Hematopoietic multipotent progenitor cell treated with erythropoietin and hydrocortisone succinate and interleukin-3 and kit ligand, for 6 days (in vitro differentiated cells): ENCODE data around the gene GLYATL1B.
"Not testable (repeated sequence)": the region's sequence is repeated elsewhere in the genome, so short reads cannot be mapped to it uniquely, and the experiment has no call there.

Source experiments
- DNase-seq: peaks from one replicate; pipeline ENCODE4 v3.0.0-alpha.2; 2015

Gene GLYATL1B

DNA sequence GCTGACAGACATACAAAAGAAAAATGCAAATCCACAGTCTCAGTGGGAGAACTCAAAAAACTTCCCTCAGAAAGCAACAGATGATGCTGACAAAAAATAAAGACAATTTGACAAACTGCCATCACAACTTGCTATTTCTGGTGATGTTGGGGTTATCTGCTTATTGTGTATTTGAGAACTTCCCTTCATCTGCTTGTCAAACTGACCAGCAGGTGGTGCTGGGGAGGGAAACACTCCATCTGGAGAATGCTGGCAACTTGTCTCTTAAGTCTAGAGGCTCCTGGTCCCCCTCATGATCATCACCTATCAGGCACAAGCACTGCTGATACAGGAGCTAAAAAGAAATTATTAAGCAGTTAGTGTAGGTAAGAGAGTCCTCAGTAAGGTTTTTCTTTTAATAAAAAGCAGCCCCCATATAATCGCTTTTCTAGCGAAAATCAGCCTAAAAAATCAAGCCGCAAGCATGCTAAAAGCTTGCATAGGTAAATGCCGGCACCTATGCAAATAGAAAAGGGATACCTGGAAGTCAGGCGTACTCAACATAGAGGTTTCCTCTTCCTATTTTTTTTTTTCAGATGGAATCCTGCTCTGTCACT, 11.1 kb downstream of the GLYATL1B start:
- peak; percentile 78 for DNase-seq

- not testable (repeated sequence) for DNase-seq
These were observed 11.8 kb downstream of the GLYATL1B start for GRCh38 chr11:59097938-59098337.

DNA sequence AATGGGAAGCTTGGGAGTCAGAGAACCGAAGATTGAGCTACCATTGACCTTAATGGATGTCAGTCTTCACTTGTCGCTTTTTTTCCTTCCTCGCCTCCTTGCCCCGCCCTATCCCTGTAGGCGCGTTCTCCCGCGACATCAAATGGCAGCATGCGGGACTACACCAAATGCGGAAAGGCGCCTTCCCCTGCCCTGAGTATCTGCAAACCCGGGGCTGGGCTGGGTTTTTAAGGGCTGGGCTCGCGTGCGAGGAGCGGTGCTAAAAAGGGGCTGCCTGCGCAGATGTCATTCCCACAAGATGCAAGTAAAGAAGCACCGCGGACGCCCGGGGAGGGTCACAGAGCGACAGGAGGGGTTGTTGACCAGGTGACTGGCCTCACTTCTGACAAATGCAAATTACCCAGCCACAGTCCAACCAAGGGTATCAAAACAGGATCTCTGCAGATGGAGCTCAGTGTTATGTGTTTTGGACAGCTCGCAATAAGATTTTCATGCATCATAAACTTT, 16.2 kb downstream of the GLYATL1B start:
- peak; percentile 89 for DNase-seq

DNA sequence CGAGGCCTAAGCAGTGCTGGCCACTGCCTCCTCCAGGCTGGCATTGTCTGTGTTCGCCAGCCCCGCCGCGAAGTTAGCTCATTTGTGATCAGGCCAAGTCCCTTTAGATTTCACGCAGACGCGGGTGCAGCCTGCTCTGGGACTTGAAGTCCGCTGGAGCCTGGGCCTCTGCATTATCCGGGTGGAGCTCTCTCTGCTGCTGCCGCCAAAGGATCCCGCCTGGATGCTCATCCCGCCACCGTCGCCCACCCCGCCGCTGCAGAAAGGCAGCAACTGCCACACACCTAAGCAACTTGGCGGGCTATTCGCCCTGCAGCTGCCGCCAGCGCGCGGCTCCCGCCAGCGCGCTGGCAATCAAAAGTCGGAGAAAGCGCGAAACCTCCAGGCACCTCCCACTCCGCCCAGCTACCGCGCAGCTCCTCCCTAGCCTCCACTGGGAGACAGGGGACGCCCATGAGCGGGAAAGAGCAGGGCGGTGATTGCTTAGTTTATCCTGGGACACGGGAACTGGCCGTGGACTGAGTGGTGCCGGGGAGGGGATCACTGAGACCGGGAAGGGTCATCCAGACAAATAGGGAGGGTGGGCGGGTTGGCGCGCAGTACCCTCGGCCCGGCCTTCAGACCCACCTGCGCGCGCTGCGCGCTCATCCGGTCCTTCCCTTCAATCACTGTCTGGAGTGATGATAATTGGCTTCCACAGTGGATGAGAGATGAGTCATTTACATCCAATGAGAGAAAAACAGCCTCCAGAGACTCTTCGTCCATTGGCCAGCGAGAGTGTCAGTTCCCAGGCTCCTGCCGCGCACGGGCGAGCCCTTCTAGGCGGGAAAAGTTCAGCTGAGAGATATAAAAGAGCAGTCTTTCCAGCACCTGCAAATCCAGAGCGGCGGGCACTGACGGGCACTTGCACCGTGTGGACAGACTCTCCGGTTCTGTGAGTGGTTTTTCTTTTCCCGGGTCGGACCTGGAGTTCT, 20.5 kb downstream of the GLYATL1B start, which contains the start of gene FAM111B:
Gene FAM111B, plus strand, starts transcription at position 875 of the 974 bp plus-strand sequence. CDS start 2,389 bp downstream, outside the sequence.
- DNase-seq = peak; percentile 90

GRCh38 chr11:59107721-59108120, 21.6 kb downstream of the GLYATL1B start:
- not testable (repeated sequence) for DNase-seq

GRCh38 chr11:59112494-59112893, 26.4 kb downstream of the GLYATL1B start:
- no peak for DNase-seq

- no peak for DNase-seq
These were observed 28.2 kb downstream of the GLYATL1B start for GRCh38 chr11:59114344-59114743.

GRCh38 chr11:59115553-59115952, 29.4 kb downstream of the GLYATL1B start:
- DNase-seq = no peak

DNA sequence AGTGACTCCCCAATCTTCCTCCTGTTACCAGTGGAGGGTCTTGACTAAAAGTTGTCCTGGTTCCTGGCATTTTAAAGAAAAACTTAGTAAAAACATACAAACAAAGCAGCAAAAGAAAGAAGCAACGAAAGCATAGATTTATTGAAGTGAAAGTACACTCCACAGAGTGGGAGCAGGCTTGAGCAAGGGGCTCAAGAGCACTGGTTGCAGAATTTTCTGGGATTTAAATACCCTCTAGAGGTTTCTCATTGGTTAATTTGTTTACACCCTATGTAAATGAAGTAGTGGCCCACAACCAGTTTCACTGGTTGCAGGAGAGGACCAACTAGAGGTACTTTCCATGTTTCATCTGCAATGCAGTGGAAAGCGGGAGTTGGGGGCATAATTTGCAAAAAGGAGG, 31.7 kb downstream of the GLYATL1B start:
- no peak for DNase-seq

- no peak for DNase-seq
These were observed 33.7 kb downstream of the GLYATL1B start for GRCh38 chr11:59119826-59120225.

DNA sequence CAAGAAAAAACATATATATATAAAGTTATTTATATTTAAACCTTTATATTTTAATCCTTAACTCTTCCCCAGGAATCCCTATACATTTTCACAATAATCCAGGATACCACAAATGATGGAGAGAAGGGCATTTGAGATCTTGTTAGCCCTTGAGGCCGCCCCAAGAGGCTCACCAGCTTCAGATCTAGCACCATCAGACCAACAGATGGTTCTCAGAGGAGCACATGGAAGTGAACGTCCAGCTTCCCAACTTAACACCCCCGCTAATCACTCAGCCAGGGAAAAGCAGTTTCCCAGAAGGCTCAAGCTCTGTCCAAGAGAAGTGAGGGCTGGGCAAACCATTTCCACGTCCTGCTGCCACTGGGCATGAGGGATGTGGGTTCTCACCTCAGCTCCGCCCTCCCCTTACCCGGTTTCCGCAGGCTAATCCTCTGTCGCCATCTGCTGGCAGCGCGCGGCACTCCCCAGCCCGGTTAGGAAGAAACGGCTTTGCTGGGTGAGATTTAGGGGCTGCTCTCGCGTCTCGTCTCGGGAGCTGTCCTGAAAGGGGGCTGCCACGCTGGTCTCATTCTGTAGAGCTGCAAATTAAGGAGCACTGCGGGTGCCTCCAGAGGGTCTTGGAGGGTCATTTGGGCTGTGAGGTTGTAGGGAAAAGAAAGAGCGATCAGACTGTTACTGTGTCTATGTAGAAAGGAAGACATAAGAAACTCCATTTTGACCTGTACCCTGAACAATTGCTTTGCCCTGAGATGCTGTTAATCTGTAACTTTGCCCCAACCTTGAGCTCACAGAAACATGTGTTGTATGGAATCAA, 49.7 kb downstream of the GLYATL1B start:
- peak; percentile 90 for DNase-seq

DNA sequence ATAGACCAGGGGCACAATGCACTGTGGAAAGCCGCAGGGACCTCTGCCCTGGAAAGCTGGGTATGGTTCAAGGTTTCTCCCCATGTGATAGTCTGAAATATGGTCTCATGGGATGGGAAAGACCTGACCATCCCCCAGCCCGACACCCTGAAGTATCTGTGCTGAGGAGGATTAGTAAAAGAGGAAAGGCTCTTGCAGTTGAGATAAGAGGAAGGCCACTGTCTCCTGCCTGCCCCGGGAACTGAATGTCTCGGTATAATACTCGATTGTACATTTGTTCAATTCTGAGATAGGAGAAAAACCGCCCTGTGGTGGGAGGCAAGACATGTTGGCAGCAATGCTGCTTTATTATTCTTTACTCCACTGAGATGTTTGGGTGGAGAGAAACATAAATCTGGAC, 50.4 kb downstream of the GLYATL1B start:
- DNase-seq = peak; percentile 72

DNA sequence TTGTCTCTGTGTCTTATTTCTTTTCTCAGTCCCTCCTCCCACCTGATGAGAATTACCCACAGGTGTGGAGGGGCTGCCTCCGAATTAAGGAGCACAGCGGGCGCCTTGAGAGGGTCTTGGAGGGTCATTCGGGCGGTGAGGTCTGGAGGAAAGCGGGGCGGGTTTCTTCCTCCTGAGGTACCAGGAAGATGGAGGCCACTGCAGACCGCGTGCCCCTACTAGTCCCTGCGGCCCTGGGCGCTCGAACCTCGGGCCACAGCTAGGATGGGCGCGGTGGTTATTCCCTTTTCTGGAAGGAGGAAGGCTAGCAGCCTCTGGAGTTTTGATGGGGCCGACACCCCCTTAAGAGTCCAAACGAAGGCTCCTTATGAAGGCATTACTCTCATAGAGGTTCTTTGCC, 51.1 kb downstream of the GLYATL1B start:
- no peak for DNase-seq

- no peak for DNase-seq
These were observed 52.5 kb downstream of the GLYATL1B start for GRCh38 chr11:59138643-59139042.

DNA sequence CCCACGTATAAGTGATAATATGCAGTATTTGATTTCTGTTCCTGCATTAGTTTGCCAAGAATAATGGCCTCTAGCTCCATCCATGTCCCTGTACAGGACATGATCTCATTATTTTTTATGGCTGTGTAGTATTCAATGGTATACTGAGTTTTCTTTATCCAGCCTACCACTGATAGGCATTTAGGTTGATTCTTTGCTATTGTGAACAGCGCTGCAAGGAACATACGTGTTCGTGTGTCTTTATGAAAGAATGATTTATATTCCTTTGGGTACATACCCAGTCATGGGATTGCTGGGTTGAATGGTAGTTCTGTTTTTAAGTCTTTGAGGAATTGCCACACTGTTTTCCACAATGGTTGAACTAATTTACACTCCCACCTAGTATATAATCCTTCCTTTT, 55.1 kb downstream of the GLYATL1B start:
- no peak for DNase-seq

DNA sequence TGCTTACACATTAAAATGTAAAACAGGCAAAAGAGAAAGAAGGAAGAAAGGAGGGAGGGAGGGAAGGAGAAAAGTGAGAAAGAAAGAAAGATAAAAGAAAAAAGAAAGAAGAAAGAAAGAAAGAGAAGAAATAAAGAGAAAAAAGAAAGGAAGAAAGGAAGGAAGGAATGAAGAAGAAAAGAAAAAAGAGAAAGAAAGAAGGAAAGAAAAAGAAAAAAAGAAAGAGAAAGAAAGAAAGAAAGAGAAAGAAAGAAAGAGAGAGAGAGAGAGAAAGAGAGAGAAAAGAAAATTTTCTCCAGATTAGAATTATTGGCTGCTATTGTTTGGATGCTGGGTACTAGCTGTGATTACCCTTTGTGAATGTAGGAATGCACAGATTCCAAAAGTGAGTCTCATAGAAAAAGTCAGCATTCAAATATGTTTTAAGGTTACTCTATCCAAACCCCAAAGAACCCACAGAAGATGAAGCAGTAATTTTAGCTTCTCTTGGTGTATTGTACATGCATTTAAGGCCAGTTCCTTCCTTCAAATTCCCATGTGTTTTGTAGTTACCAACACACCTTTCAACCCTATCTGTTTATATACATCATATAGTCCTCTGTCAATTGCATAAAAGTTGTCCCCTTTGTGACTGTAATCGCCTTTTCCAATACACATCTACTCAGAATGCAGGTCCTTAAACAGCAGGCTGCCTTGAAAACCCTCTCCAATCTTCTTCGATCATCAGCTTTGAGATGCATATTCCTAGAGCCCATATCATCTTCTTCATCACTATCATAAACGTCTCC, 55.8 kb downstream of the GLYATL1B start:
- DNase-seq = peak; percentile 27

DNA sequence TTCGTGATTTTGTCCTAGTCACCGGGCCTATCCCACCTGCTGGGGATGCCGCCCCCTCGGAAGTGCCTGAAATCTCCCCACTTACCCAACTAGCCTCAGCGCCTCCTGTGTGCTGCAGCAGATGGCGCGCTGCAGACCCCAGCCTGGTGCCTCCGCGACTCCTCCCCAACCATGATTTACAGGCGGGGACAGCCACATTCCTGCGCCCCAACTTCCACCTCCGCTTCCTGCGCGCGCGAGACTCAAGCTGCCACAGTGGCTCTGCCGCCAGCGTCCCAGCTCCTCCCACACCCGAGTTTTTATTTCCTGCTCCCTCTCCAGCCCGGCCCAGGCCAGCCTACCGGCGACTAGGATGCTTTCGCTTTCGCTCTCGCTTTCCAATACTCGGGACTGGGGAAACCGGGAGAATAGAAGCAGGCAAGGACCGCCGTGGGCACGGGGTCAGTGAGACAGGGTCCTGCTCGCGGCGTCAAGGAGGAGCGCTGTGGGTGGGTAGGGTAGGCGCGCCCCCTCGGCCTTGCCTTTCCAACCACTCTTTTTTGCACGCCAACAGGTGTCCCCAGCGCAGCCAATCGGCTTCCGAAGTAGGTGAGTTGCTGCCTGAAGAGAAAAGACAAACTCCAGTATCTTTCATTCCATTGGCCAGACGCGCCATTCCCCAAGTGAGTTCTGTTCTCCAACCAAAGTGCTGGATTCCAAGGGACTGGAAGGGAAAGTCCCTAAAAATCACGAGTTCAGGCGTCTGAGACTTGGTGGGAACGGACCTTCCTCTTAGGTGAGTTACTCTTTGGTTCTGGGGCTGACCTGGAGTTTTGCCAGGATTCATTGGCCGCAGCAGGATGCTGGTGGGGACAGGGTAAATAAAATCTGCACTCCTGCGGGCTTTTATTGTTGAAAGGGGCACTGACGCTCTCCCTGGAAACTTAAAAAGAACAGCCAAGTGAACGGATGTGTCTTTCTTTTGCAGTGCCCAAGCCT, 56.7 kb downstream of the GLYATL1B start, which contains the start of gene FAM111A:
Gene FAM111A, plus strand, starts transcription at position 327 of the 978 bp plus-strand sequence. CDS start 6,017 bp downstream, outside the sequence.
- DNase-seq = peak; percentile 90

GRCh38 chr11:59144096-59144495, 58.0 kb downstream of the GLYATL1B start:
- peak; percentile 13 for DNase-seq
